ENCODE data around the gene ARHGEF28. TPM values are rescaled to one million over a fixed set of nuclear protein-coding genes. Genes with fewer than 3 reads are reported as not detected.

The ARHGEF28 gene
- total and polyA plus RNA-seq, 10 of the 15 experiments (the other 5 are each of a cell fraction or from before 2014, with no cell fraction given), result 0.10 to 0.72 (median 0.22) TPM; not detected in 2

- no peak for TF ChIP-seq ZBTB11 (CRISPR knock-in tag; IDR thresholded peaks at IDR 0.05)
- TF ChIP-seq PRDM15 (CRISPR knock-in tag; IDR thresholded peaks at IDR 0.05), result no peak
- no peak for TF ChIP-seq TCF3 (IDR thresholded peaks at IDR 0.05; ENCODE audit: borderline replicate concordance, insufficient read depth, low read depth, low read length)
- TF ChIP-seq JUNB (IDR thresholded peaks at IDR 0.05), result no peak
- TF ChIP-seq PAX8 (IDR thresholded peaks at IDR 0.05), result no peak
These were observed 83.6 kb downstream of the ARHGEF28 start (continued) for GRCh38 chr5:73709536-73710129.

Measured in GM12878 (cell line).